Mesenchymal stem cell (in vitro differentiated cells and primary cell): ENCODE data around the gene AP3B1.

Source experiments
- DNase-seq: peaks from one replicate; pipeline ENCODE4 v3.0.0-alpha.2; 2013
- H2AFZ ChIP-seq: one replicate; pipeline ENCODE4 v1.6.1; 2013; ENCODE audit warnings: low read depth, mild to moderate bottlenecking, control low read depth, inconsistent platforms, low read length, moderate library complexity
- H2AK5ac ChIP-seq: 2 replicates; pipeline ENCODE4 v1.6.1; 2013; ENCODE audit warnings: low read length, moderate library complexity, mild to moderate bottlenecking, inconsistent platforms; ENCODE audit not compliant: severe bottlenecking
- H2BK120ac ChIP-seq: one replicate; pipeline ENCODE4 v1.6.1; 2013; ENCODE audit warnings: low read depth, mild to moderate bottlenecking, inconsistent platforms, low read length, moderate library complexity
- H2BK12ac ChIP-seq, 2 experiments: one replicate each; pipeline ENCODE4 v1.6.1; 2013; ENCODE audit warnings: inconsistent platforms in 2 of 2, low read length in 2 of 2, mild to moderate bottlenecking in 2 of 2, moderate library complexity in 2 of 2, control low read depth in 1 of 2
- H2BK15ac ChIP-seq: one replicate; pipeline ENCODE4 v1.6.1; 2013; ENCODE audit warnings: mild to moderate bottlenecking, low read depth, inconsistent platforms; ENCODE audit not compliant: poor library complexity, severe bottlenecking
- H2BK5ac ChIP-seq: 2 replicates; pipeline ENCODE4 v1.6.1; 2013; ENCODE audit warnings: low read depth, mild to moderate bottlenecking, low read length, control low read depth, inconsistent platforms; ENCODE audit not compliant: poor library complexity, severe bottlenecking
- H3K14ac ChIP-seq, 2 experiments: one replicate each; pipeline ENCODE4 v1.6.1; 2013; ENCODE audit warnings: inconsistent platforms in 2 of 2, low read length in 2 of 2, control low read depth in 1 of 2, mild to moderate bottlenecking in 1 of 2, moderate library complexity in 1 of 2
- H3K18ac ChIP-seq, 2 experiments: one replicate each; pipeline ENCODE4 v1.6.1; 2013; ENCODE audit warnings: inconsistent platforms in 2 of 2, low read length in 2 of 2, control low read depth in 1 of 2, low read depth in 1 of 2, mild to moderate bottlenecking in 1 of 2
- H3K23ac ChIP-seq, 2 experiments: one replicate each; pipeline ENCODE4 v1.6.1; 2013; ENCODE audit warnings: inconsistent platforms in 2 of 2, low read length in 2 of 2, mild to moderate bottlenecking in 2 of 2, moderate library complexity in 2 of 2, control low read depth in 1 of 2
- H3K27ac ChIP-seq: 2 replicates; pipeline ENCODE4 v1.5.1; 2013; ENCODE audit warnings: mild to moderate bottlenecking, moderate library complexity, low read length, control low read depth, inconsistent platforms; ENCODE audit not compliant: poor library complexity, severe bottlenecking
- H3K27me3 ChIP-seq, 2 experiments: 2 replicates each; pipeline versions ENCODE4 v1.6.1 to v1.7.0; 2013; ENCODE audit warnings: low read length in 2 of 2, mild to moderate bottlenecking in 2 of 2, moderate library complexity in 2 of 2, control low read depth in 1 of 2, inconsistent platforms in 1 of 2; ENCODE audit not compliant: control insufficient read depth in 1 of 2, insufficient read depth in 1 of 2
- H3K36me3 ChIP-seq, 2 experiments: 2 replicates each; pipeline versions ENCODE4 v1.6.1 to v1.7.0; 2013; ENCODE audit warnings: low read length in 2 of 2, control low read depth in 1 of 2, inconsistent platforms in 1 of 2, low read depth in 1 of 2, mild to moderate bottlenecking in 1 of 2; ENCODE audit not compliant: insufficient read depth in 2 of 2, control insufficient read depth in 1 of 2
- H3K4ac ChIP-seq, 2 experiments: one replicate each; pipeline ENCODE4 v1.6.1; 2013; ENCODE audit warnings: inconsistent platforms in 2 of 2, low read length in 2 of 2, mild to moderate bottlenecking in 2 of 2, moderate library complexity in 2 of 2, control low read depth in 1 of 2, low read depth in 1 of 2
- H3K4me1 ChIP-seq: 2 replicates; pipeline ENCODE4 v1.6.1; 2013; ENCODE audit warnings: low read depth, low read length, control low read depth; ENCODE audit not compliant: control insufficient read depth, insufficient read depth
- H3K4me2 ChIP-seq: 2 replicates; pipeline ENCODE4 v1.6.1; 2013; ENCODE audit warnings: low read length, mild to moderate bottlenecking, inconsistent platforms; ENCODE audit not compliant: poor library complexity, severe bottlenecking
- H3K4me3 ChIP-seq, 2 experiments: 2 replicates each; pipeline versions ENCODE4 v1.5.1 to v1.7.0; 2013; ENCODE audit warnings: low read length in 2 of 2, mild to moderate bottlenecking in 2 of 2, control low read depth in 1 of 2, low read depth in 1 of 2; ENCODE audit not compliant: insufficient read depth in 1 of 2
- H3K79me1 ChIP-seq: replicated peaks from 2 replicates; pipeline ENCODE4 v1.6.1; 2013; ENCODE audit warnings: mild to moderate bottlenecking, control low read depth, low read length, inconsistent platforms; ENCODE audit not compliant: poor library complexity, severe bottlenecking
- H3K9ac ChIP-seq: 2 replicates; pipeline ENCODE4 v1.7.0; 2013; ENCODE audit warnings: mild to moderate bottlenecking, low read length, moderate library complexity
- H3K9me3 ChIP-seq: 2 replicates; pipeline ENCODE4 v1.7.0; 2013; ENCODE audit warnings: mild to moderate bottlenecking, low read length; ENCODE audit not compliant: control insufficient read depth
- H4K8ac ChIP-seq: one replicate; pipeline ENCODE4 v1.6.1; 2013; ENCODE audit warnings: inconsistent platforms, mild to moderate bottlenecking, low read length, moderate library complexity
- H4K91ac ChIP-seq: one replicate; pipeline ENCODE4 v1.6.1; 2013; ENCODE audit warnings: mild to moderate bottlenecking, low read length, inconsistent platforms
- WGBS: methylation state at CpG from one replicate; pipeline ENCODE4 v1.1.7; 2013; ENCODE audit warnings: mixed read lengths; 5-methylcytosine and 5-hydroxymethylcytosine counted together

Gene AP3B1

GRCh38 chr5:78288246-78288645, 6.3 kb downstream of the AP3B1 start:
- Histone ChIP-seq H3K23ac (no peak overlapping the region), H2BK15ac (no peak overlapping the region), H2BK12ac (no peak overlapping the region)

GRCh38 chr5:78287833-78288232, 6.7 kb downstream of the AP3B1 start:
- H3K9me3 ChIP-seq, result no peaks in the 10 kb centered on the region
- H2AFZ ChIP-seq, result no peak overlapping the region
- H2BK5ac ChIP-seq, result no peak overlapping the region
- no peak overlapping the region for H3K4me2 ChIP-seq
- H3K23ac ChIP-seq, result no peak overlapping the region
- H4K91ac ChIP-seq, result no peak overlapping the region
- H3K4me1 ChIP-seq, result no peaks in the 10 kb centered on the region
- H3K4me3 ChIP-seq, result peak overlapping the region in 1 of 2 experiments; percentile 9
- H2BK12ac ChIP-seq, result no peak overlapping the region
- H3K18ac ChIP-seq, result no peak overlapping the region
- 0% methylated on average over 2 of the region's 2 CpGs for WGBS
- no peak overlapping the region for H2BK120ac ChIP-seq
- H3K9ac ChIP-seq, result peak overlapping the region; percentile 70
- no peak overlapping the region for H4K8ac ChIP-seq
- no peak overlapping the region for H3K14ac ChIP-seq
- H3K27ac ChIP-seq, result no peak overlapping the region
- H3K27me3 ChIP-seq, result no peaks in the 10 kb centered on the region
- H3K36me3 ChIP-seq, result no peaks in the 10 kb centered on the region
- no peak overlapping the region for H3K4ac ChIP-seq
- no peak overlapping the region for H2AK5ac ChIP-seq
- DNase-seq, result peak; percentile 79
- H2BK15ac ChIP-seq, result no peak overlapping the region
- H3K79me1 ChIP-seq, result peaks cover 14% of the 10 kb centered on the region

More at GRCh38 chr5:78288246-78288645, 6.3 kb downstream of the AP3B1 start:
- Histone ChIP-seq H3K14ac (no peak overlapping the region), H3K79me1 (peaks cover 14% of the 10 kb centered on the region), H2BK5ac (no peak overlapping the region), H2AK5ac (no peak overlapping the region), H3K4me3 (peak overlapping the region in 1 of 2 experiments; percentile 9), H4K91ac (no peak overlapping the region), H3K4me2 (no peak overlapping the region), H3K27me3 (no peaks in the 10 kb centered on the region), H3K4me1 (no peaks in the 10 kb centered on the region), H3K18ac (no peak overlapping the region), H2BK120ac (no peak overlapping the region), H3K36me3 (no peaks in the 10 kb centered on the region), H2AFZ (no peak overlapping the region), H3K27ac (peak overlapping the region; percentile 24), H3K4ac (no peak overlapping the region), H3K9me3 (no peaks in the 10 kb centered on the region), H3K9ac (peak overlapping the region; percentile 70), H4K8ac (no peak overlapping the region)
- no peak for DNase-seq
- WGBS, result no CpG with 5 or more reads among the region's 3 CpGs

GRCh38 chr5:78287169-78287568, 7.3 kb downstream of the AP3B1 start:
- Histone ChIP-seq H3K4me2 (no peak overlapping the region), H3K4me1 (no peaks in the 10 kb centered on the region), H2BK12ac (no peak overlapping the region), H3K79me1 (peaks cover 15% of the 10 kb centered on the region), H2BK120ac (no peak overlapping the region), H3K27me3 (no peaks in the 10 kb centered on the region), H3K18ac (no peak overlapping the region), H2BK5ac (no peak overlapping the region), H2BK15ac (no peak overlapping the region), H4K91ac (no peak overlapping the region), H3K27ac (no peak overlapping the region), H3K14ac (no peak overlapping the region), H3K4me3 (no peak overlapping the region), H2AK5ac (no peak overlapping the region), H2AFZ (no peak overlapping the region), H3K4ac (no peak overlapping the region), H4K8ac (no peak overlapping the region), H3K9ac (peak overlapping the region; percentile 70), H3K36me3 (no peaks in the 10 kb centered on the region), H3K9me3 (no peaks in the 10 kb centered on the region), H3K23ac (no peak overlapping the region)
- DNase-seq, result no peak

- 67% methylated on average over 1 of the region's 1 CpG for WGBS
- no peak overlapping the region for H2BK15ac ChIP-seq
- H3K36me3 ChIP-seq, result no peaks in the 10 kb centered on the region
- no peak overlapping the region for H2BK120ac ChIP-seq
- no peak overlapping the region for H2AK5ac ChIP-seq
- no peak for DNase-seq
- H3K9me3 ChIP-seq, result no peaks in the 10 kb centered on the region
- no peak overlapping the region for H2BK5ac ChIP-seq
- no peak overlapping the region for H4K8ac ChIP-seq
- H4K91ac ChIP-seq, result no peak overlapping the region
- H3K27me3 ChIP-seq, result no peaks in the 10 kb centered on the region
- H3K79me1 ChIP-seq, result peaks cover 18% of the 10 kb centered on the region
- no peak overlapping the region for H3K23ac ChIP-seq
- no peak overlapping the region for H2BK12ac ChIP-seq
- no peak overlapping the region for H2AFZ ChIP-seq
- H3K18ac ChIP-seq, result no peak overlapping the region
- no peak overlapping the region for H3K9ac ChIP-seq
- H3K4ac ChIP-seq, result no peak overlapping the region
- no peaks in the 10 kb centered on the region for H3K4me1 ChIP-seq
- H3K27ac ChIP-seq, result no peak overlapping the region
- H3K4me3 ChIP-seq, result no peak overlapping the region
- H3K4me2 ChIP-seq, result no peak overlapping the region
- H3K14ac ChIP-seq, result no peak overlapping the region
Observed at GRCh38 chr5:78286290-78286689, 8.2 kb downstream of the AP3B1 start.
